Measurements from ENCODE around the gene SULT1A4. TPM values are rescaled to one million over a fixed set of nuclear protein-coding genes. Genes with fewer than 3 reads are reported as not detected.
"Not testable (repeated sequence)": the region's sequence is repeated elsewhere in the genome, so short reads cannot be mapped to it uniquely, and the experiment has no call there.

The SULT1A4 gene
- total and polyA plus RNA-seq, 2 of the 4 experiments (the other 2 are of a cell fraction): 1.1 to 2.4 TPM

GRCh38 chr16:29425390-29425789 lies 34.3 kb upstream of the SULT1A4 start:
- dilution Hi-C loops (cut with HindIII; ENCODE audit: low sequenced_read_pairs, unreplicated experiment); DNase-seq; H3K36me3 ChIP-seq (ENCODE audit: control insufficient read depth, insufficient read depth, low read length); H3K9ac ChIP-seq (ENCODE audit: low read depth, low read length); H3K18ac ChIP-seq (ENCODE audit: low read depth, low read length); H2AK9ac ChIP-seq (replicated peaks; ENCODE audit: low read depth, low read length, poor library complexity); H3K79me1 ChIP-seq (ENCODE audit: low read depth in 1 of 2, low read length in 2 of 2); H3K9me1 ChIP-seq (ENCODE audit: insufficient read depth, low read length); CTCF ChIA-PET; H3K27me3 ChIP-seq (ENCODE audit: control insufficient read depth, insufficient read depth, low read length); intact Hi-C loops (cut with micrococcal nuclease); H2BK120ac ChIP-seq (ENCODE audit: low read depth, low read length); H2AK5ac ChIP-seq (ENCODE audit: low read depth, low read length); H3K4me2 ChIP-seq (ENCODE audit: low read depth, low read length); H3K4ac ChIP-seq (ENCODE audit: low read depth, low read length); in situ Hi-C loops (cut with MboI; ENCODE audit: low sequenced_read_pairs); H3K14ac ChIP-seq (replicated peaks; ENCODE audit: low read depth, low read length); BruUV-seq (replicated peaks); H3K9me3 ChIP-seq (ENCODE audit: control insufficient read depth, insufficient read depth, low read length); ATAC-seq (ENCODE audit: low read depth); H4K91ac ChIP-seq (ENCODE audit: insufficient read depth, low read depth, low read length); POLR2A ChIA-PET (ENCODE audit: unreplicated experiment); H3K4me1 ChIP-seq (ENCODE audit: control insufficient read depth, insufficient read depth, low read length); H4K5ac ChIP-seq (ENCODE audit: low read depth, low read length); H3K4me3 ChIP-seq (ENCODE audit: insufficient read depth, low read depth, low read length); H4K20me1 ChIP-seq (ENCODE audit: insufficient read depth, low read length); H3K27ac ChIP-seq (ENCODE audit: insufficient read depth, low read length); H2BK15ac ChIP-seq (ENCODE audit: low read depth, low read length); H2AFZ ChIP-seq (replicated peaks; ENCODE audit: low read length, poor library complexity); H2BK5ac ChIP-seq (ENCODE audit: low read depth, low read length, poor library complexity, severe bottlenecking); H3K56ac ChIP-seq (ENCODE audit: extremely low read depth, insufficient read depth, low read length); H4K8ac ChIP-seq (ENCODE audit: low read depth in 2 of 2, low read length in 2 of 2); H3K23ac ChIP-seq (ENCODE audit: low read depth, low read length): not testable (repeated sequence)
- H2BK20ac ChIP-seq (ENCODE audit: low read depth, low read length): 0 out of 2 replicates have a peak overlapping the region, but pooled peaks have one; percentile 14
- TF ChIP-seq MAFK (IDR thresholded peaks at IDR 0.05; ENCODE audit: low read depth, low read length): peak; percentile 72
- WGBS, 2 experiments (ENCODE audit: extremely low coverage in 2 of 2, insufficient read length in 1 of 2): no CpG with 5 or more reads among the region's 3 CpGs

- H3K9ac ChIP-seq (ENCODE audit: low read depth, low read length); H2AFZ ChIP-seq (replicated peaks; ENCODE audit: low read length, poor library complexity); BruUV-seq (replicated peaks); POLR2A ChIA-PET (ENCODE audit: unreplicated experiment); H3K9me3 ChIP-seq (ENCODE audit: control insufficient read depth, insufficient read depth, low read length); H2BK20ac ChIP-seq (ENCODE audit: low read depth, low read length); DNase-seq; H4K20me1 ChIP-seq (ENCODE audit: insufficient read depth, low read length); H2BK120ac ChIP-seq (ENCODE audit: low read depth, low read length); H2BK15ac ChIP-seq (ENCODE audit: low read depth, low read length); CTCF ChIA-PET; H2BK5ac ChIP-seq (ENCODE audit: low read depth, low read length, poor library complexity, severe bottlenecking); H3K56ac ChIP-seq (ENCODE audit: extremely low read depth, insufficient read depth, low read length); H3K14ac ChIP-seq (replicated peaks; ENCODE audit: low read depth, low read length); H4K5ac ChIP-seq (ENCODE audit: low read depth, low read length); H3K27me3 ChIP-seq (ENCODE audit: control insufficient read depth, insufficient read depth, low read length); H3K27ac ChIP-seq (ENCODE audit: insufficient read depth, low read length); H3K4me1 ChIP-seq (ENCODE audit: control insufficient read depth, insufficient read depth, low read length); H3K9me1 ChIP-seq (ENCODE audit: insufficient read depth, low read length); intact Hi-C loops (cut with micrococcal nuclease); in situ Hi-C loops (cut with MboI; ENCODE audit: low sequenced_read_pairs); H3K4me3 ChIP-seq (ENCODE audit: insufficient read depth, low read depth, low read length); H4K8ac ChIP-seq (ENCODE audit: low read depth in 2 of 2, low read length in 2 of 2); H3K23ac ChIP-seq (ENCODE audit: low read depth, low read length); H3K79me1 ChIP-seq (ENCODE audit: low read depth in 1 of 2, low read length in 2 of 2); dilution Hi-C loops (cut with HindIII; ENCODE audit: low sequenced_read_pairs, unreplicated experiment); H2AK9ac ChIP-seq (replicated peaks; ENCODE audit: low read depth, low read length, poor library complexity); H3K4me2 ChIP-seq (ENCODE audit: low read depth, low read length); H3K18ac ChIP-seq (ENCODE audit: low read depth, low read length); H3K4ac ChIP-seq (ENCODE audit: low read depth, low read length); H3K36me3 ChIP-seq (ENCODE audit: control insufficient read depth, insufficient read depth, low read length); H4K91ac ChIP-seq (ENCODE audit: insufficient read depth, low read depth, low read length); H2AK5ac ChIP-seq (ENCODE audit: low read depth, low read length): not testable (repeated sequence)
- peak; percentile 7 for ATAC-seq (ENCODE audit: low read depth)
- WGBS, 2 experiments (ENCODE audit: extremely low coverage in 2 of 2, insufficient read length in 1 of 2): no CpG with 5 or more reads among the region's 21 CpGs
These were observed 6.0 kb upstream of the SULT1A4 start for GRCh38 chr16:29453754-29454153.
